Fibroblast of mammary gland (primary cell): ENCODE results near the gene MYBPC2.
"Not testable (repeated sequence)": the region's sequence is repeated elsewhere in the genome, so short reads cannot be mapped to it uniquely, and the experiment has no call there.

ENCODE experiments used
- DNase-seq: peaks from one replicate; pipeline ENCODE4 v3.0.0-alpha.2; 2010; ENCODE audit warnings: low read depth
- H3K4me3 ChIP-seq: 2 replicates; pipeline ENCODE4 v1.5.1; 2011; ENCODE audit warnings: low read depth, mild to moderate bottlenecking, low read length, moderate library complexity; ENCODE audit not compliant: control insufficient read depth
- TF ChIP-seq, protein P1 (sequence below): conservative IDR thresholded peaks from 2 replicates; pipeline ENCODE4 v1.5.1; 2011; ENCODE audit warnings: low read depth, low read length, inconsistent platforms; ENCODE audit not compliant: control insufficient read depth, insufficient read depth

Gene MYBPC2

DNA sequence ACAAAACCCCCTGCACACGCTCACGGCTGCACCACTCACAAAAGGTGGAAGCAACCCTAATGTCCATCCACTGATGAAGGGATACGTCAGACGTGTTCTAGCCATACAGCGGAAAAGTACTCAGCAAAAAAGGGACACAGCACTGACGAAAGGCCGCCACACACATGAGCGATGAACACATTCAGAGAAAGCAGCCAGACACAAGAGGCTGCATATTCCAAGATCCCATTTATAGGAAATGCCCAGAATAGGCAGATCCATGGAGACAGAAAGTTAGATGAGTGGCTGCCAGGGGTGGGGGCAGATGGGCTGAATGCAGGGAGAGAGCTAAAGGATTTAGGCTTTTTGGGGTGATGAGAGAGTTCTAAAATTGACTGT is 44.8 kb upstream of the MYBPC2 start:
- DNase-seq = no peak
- TF ChIP-seq, protein P1, sequence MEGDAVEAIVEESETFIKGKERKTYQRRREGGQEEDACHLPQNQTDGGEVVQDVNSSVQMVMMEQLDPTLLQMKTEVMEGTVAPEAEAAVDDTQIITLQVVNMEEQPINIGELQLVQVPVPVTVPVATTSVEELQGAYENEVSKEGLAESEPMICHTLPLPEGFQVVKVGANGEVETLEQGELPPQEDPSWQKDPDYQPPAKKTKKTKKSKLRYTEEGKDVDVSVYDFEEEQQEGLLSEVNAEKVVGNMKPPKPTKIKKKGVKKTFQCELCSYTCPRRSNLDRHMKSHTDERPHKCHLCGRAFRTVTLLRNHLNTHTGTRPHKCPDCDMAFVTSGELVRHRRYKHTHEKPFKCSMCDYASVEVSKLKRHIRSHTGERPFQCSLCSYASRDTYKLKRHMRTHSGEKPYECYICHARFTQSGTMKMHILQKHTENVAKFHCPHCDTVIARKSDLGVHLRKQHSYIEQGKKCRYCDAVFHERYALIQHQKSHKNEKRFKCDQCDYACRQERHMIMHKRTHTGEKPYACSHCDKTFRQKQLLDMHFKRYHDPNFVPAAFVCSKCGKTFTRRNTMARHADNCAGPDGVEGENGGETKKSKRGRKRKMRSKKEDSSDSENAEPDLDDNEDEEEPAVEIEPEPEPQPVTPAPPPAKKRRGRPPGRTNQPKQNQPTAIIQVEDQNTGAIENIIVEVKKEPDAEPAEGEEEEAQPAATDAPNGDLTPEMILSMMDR = no peak
- no peak overlapping the region for H3K4me3 ChIP-seq

DNA sequence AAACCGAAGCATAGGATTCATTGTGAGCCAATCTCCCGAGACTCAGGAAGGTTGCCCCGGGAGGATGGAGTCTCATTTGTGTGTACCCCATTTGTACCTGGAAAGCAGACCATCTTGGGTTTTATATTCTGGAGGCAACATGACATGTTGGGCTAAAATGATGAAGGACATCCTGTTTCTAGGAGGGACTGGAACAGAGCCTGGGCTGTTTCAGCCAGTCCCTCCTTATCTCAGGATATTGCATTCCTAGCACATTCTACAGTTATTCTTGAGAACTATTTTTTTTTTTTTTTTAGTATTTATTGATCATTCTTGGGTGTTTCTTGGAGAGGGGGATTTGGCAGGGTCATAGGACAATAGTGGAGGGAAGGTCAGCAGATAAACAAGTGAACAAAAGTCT is 42.4 kb upstream of the MYBPC2 start:
- DNase-seq, H3K4me3 ChIP-seq: not testable (repeated sequence)

DNA sequence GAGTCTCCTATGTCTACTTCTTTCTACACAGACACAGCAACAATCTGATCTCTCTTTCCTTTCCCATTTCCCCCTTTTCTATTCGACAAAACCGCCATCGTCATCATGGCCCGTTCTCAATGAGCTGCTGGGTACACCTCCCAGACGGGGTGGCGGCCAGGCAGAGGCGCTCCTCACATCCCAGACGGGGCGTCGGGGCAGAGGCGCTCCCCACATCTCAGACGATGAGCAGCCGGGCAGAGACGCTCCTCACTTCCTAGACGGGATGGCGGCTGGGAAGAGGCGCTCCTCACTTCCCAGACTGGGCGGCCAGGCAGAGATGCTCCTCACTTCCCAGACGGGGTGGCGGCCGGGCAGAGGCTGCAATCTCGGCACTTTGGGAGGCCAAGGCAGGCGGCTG is 41.7 kb upstream of the MYBPC2 start:
- H3K4me3 ChIP-seq, DNase-seq: not testable (repeated sequence)

DNA sequence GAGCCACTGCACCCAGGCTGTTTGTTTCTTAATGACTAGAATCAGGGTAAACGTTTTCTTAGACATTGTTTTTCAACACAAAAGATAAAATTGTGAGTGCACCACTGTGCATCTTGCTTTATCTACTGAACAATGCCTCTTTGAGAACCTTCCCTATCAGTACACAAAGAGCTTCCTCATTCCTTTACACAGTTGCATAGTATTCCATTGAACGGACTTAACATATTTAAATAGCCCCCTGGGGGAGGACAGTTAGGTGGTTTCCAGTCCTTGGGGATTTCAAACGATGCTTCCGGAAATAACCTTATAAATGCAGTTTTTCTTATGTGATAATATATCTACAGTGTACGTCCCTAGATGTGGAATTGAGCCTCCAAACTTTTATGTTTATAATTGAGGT is 39.9 kb upstream of the MYBPC2 start:
- no peak for DNase-seq
- H3K4me3 ChIP-seq = no peak overlapping the region
- TF ChIP-seq, protein P1 = no peak

DNA sequence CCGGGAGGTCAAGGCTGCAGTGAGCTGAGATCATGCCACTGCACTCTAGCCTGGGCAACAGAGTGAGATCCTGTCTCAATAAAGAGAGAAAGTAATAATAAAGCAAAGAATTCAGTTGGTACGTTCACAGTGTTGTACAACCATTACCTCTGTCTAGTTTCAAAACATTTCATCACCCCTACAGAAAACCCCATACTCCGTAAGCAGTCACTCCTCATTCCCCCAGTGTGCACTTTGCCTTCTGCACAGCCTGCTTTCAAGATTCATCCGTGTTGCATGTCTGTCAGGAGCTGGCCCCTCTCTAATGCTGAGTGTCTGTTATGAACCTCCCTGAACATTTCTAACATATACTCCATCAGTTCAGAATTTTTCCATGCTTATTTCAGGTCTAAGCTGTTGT is 39.1 kb upstream of the MYBPC2 start:
- no peak overlapping the region for H3K4me3 ChIP-seq
- DNase-seq = no peak
- TF ChIP-seq, protein P1 = no peak

DNA sequence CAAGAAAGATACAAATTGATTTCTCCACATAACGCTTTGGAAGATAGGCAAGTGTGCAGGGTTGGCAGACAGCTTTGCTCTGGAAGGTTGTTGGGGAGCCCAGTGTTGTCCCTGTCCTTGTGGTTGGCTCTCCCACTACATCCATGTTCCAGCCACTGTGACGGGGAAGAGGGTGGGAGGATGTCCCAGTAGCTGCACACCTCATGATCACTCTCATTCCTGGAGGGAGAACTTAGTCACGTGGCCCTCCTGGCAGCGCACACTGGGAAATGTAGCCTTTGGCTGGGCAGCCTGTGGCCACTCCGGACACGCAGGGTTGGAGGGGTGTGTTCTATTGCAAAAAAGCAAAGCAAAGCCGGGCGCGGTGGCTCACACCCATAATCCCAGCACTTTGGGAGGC is 38.7 kb upstream of the MYBPC2 start:
- TF ChIP-seq, protein P1 = no peak

DNA sequence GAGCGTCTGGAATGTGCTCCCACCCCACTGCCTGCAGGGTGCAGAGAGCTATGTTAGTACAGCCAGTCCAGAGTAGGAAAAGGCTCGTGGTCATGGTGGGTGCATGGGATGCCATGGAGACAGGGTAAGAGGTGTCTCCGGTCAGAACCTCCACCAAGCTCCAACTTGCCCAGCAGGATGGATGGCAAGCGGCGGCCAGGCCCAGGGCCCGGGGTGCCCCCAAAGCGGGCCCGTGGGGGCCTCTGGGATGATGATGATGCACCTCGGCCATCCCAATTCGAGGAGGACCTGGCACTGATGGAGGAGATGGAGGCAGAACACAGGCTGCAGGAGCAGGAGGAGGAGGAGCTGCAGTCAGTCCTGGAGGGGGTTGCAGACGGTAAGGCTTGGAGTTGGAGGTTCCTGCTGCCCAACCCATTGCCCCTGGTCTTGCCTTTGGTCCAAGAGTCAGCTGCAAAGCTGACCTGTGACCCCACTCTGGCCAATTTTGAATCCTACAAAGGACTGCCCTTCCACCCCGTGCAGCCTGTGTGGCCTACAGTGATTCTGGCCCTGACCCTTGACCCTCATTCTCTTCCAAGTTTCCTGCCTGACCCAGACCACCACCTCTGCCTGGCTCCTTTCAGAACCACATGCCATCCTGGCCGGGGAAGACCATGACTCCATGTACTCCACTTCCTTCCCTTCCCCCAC is 33.9 kb upstream of the MYBPC2 start:
- no peak for DNase-seq
- TF ChIP-seq, protein P1 = no peak
- H3K4me3 ChIP-seq = no peak overlapping the region

More for the DNA sequence above, 38.7 kb upstream of the MYBPC2 start:
- no peak overlapping the region for H3K4me3 ChIP-seq
- no peak for DNase-seq

DNA sequence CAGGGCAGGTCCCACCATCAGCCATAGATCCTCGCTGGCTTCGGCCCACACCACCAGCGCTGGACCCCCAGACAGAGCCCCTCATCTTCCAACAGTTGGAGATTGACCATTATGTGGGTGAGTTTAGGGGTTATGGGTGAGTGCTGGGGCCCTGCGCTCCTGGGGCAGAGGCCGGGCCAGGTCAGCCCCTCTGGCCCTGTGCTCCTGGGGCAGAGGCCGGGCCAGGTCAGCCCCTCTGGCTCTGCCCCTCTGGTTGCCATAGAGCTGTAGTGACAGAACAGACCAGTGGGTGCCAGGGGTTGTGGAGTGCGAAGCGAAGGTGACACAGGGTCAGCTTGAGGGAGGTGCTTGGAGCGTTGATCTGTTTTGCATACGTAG is 33.3 kb upstream of the MYBPC2 start:
- TF ChIP-seq, protein P1 = no peak
- no peak for DNase-seq
- no peak overlapping the region for H3K4me3 ChIP-seq
